T-helper 2 cell treated with Interferon-gamma antibody and Interleukin-4, amounts not matched to agents 5 μg/mL and 100 μg/mL, for 36 hours (primary cell): ENCODE measurements around the gene DISC1.
"Not testable (repeated sequence)": the region's sequence is repeated elsewhere in the genome, so short reads cannot be mapped to it uniquely, and the experiment has no call there.

Experiments
- DNase-seq: peaks from one replicate; pipeline ENCODE4 v3.0.0; 2021; ENCODE audit warnings: low spot score
- H3K27ac Mint-ChIP-seq: one replicate; pipeline ENCODE4 v1.8.0; 2021; ENCODE audit warnings: mild to moderate bottlenecking, mixed read lengths
- H3K27me3 Mint-ChIP-seq: one replicate; pipeline ENCODE4 v1.8.0; 2021; ENCODE audit warnings: low read depth, mixed read lengths
- H3K36me3 Mint-ChIP-seq: one replicate; pipeline ENCODE4 v1.8.0; 2021; ENCODE audit warnings: low read depth, mixed read lengths
- H3K4me1 Mint-ChIP-seq: one replicate; pipeline ENCODE4 v1.8.0; 2021; ENCODE audit warnings: low read depth, mixed read lengths
- H3K4me3 Mint-ChIP-seq: one replicate; pipeline ENCODE4 v1.8.0; 2022; ENCODE audit warnings: mild to moderate bottlenecking, moderate library complexity, mixed read lengths
- H3K9me3 Mint-ChIP-seq: one replicate; pipeline ENCODE4 v1.8.0; 2021; ENCODE audit warnings: mixed read lengths

Gene DISC1

GRCh38 chr1:231626535-231626950, at the start of gene DISC1:
Gene DISC1 (plus strand): TSS chr1:231626790. CDS start chr1:231626868, 78 bp downstream.
- peaks cover 38% of the 10 kb centered on the region for H3K27me3 Mint-ChIP-seq
- no peaks in the 10 kb centered on the region for H3K9me3 Mint-ChIP-seq
- peaks cover 17% of the 10 kb centered on the region for H3K4me1 Mint-ChIP-seq
- H3K4me3 Mint-ChIP-seq: peak within 1 kb of the TSS; percentile 86
- no peaks in the 10 kb centered on the region for H3K36me3 Mint-ChIP-seq
- DNase-seq: peak; percentile 63
- H3K27ac Mint-ChIP-seq: peak within 1 kb of the TSS; percentile 75

GRCh38 chr1:231576804-231577718, 49.5 kb upstream of the DISC1 start:
- no peaks in the 10 kb centered on the region for H3K36me3 Mint-ChIP-seq
- H3K9me3 Mint-ChIP-seq: no peaks in the 10 kb centered on the region
- H3K27me3 Mint-ChIP-seq: no peaks in the 10 kb centered on the region
- no peak overlapping the region for H3K4me3 Mint-ChIP-seq
- no peak overlapping the region for H3K27ac Mint-ChIP-seq
- H3K4me1 Mint-ChIP-seq: no peaks in the 10 kb centered on the region
- DNase-seq: no peak

GRCh38 chr1:231580874-231581273, 45.7 kb upstream of the DISC1 start:
- H3K4me1 Mint-ChIP-seq: no peaks in the 10 kb centered on the region
- no peaks in the 10 kb centered on the region for H3K36me3 Mint-ChIP-seq
- no peaks in the 10 kb centered on the region for H3K27me3 Mint-ChIP-seq

GRCh38 chr1:231581859-231582258, 44.7 kb upstream of the DISC1 start:
- H3K27ac Mint-ChIP-seq: no peak overlapping the region
- no peak for DNase-seq
- no peaks in the 10 kb centered on the region for H3K9me3 Mint-ChIP-seq
- no peak overlapping the region for H3K4me3 Mint-ChIP-seq
- no peaks in the 10 kb centered on the region for H3K27me3 Mint-ChIP-seq
- no peaks in the 10 kb centered on the region for H3K4me1 Mint-ChIP-seq
- no peaks in the 10 kb centered on the region for H3K36me3 Mint-ChIP-seq

More at GRCh38 chr1:231580874-231581273, 45.7 kb upstream of the DISC1 start:
- no peak overlapping the region for H3K27ac Mint-ChIP-seq
- H3K4me3 Mint-ChIP-seq: no peak overlapping the region
- no peaks in the 10 kb centered on the region for H3K9me3 Mint-ChIP-seq
- no peak for DNase-seq

- H3K9me3 Mint-ChIP-seq: no peaks in the 10 kb centered on the region
- H3K36me3 Mint-ChIP-seq: no peaks in the 10 kb centered on the region
- no peak overlapping the region for H3K27ac Mint-ChIP-seq
- H3K4me3 Mint-ChIP-seq: no peak overlapping the region
- no peaks in the 10 kb centered on the region for H3K27me3 Mint-ChIP-seq
- no peaks in the 10 kb centered on the region for H3K4me1 Mint-ChIP-seq
- no peak for DNase-seq
Measured at GRCh38 chr1:231583376-231583775, 43.2 kb upstream of the DISC1 start.

- no peaks in the 10 kb centered on the region for H3K36me3 Mint-ChIP-seq
- H3K27me3 Mint-ChIP-seq: no peaks in the 10 kb centered on the region
- no peaks in the 10 kb centered on the region for H3K4me1 Mint-ChIP-seq
- no peak for DNase-seq
- no peaks in the 10 kb centered on the region for H3K9me3 Mint-ChIP-seq
- H3K27ac Mint-ChIP-seq: no peak overlapping the region
- no peak overlapping the region for H3K4me3 Mint-ChIP-seq
Measured at GRCh38 chr1:231584117-231584516, 42.5 kb upstream of the DISC1 start.

- H3K27ac Mint-ChIP-seq: no peak overlapping the region
- H3K36me3 Mint-ChIP-seq: no peaks in the 10 kb centered on the region
- no peaks in the 10 kb centered on the region for H3K4me1 Mint-ChIP-seq
- H3K9me3 Mint-ChIP-seq: no peaks in the 10 kb centered on the region
- H3K4me3 Mint-ChIP-seq: no peak overlapping the region
- no peak for DNase-seq
- H3K27me3 Mint-ChIP-seq: no peaks in the 10 kb centered on the region
Measured at GRCh38 chr1:231584921-231585320, 41.7 kb upstream of the DISC1 start.

- H3K9me3 Mint-ChIP-seq: peaks cover 3% of the 10 kb centered on the region
- DNase-seq: no peak
- no peak overlapping the region for H3K4me3 Mint-ChIP-seq
- H3K4me1 Mint-ChIP-seq: peaks cover 8% of the 10 kb centered on the region
- no peak overlapping the region for H3K27ac Mint-ChIP-seq
- no peaks in the 10 kb centered on the region for H3K36me3 Mint-ChIP-seq
- H3K27me3 Mint-ChIP-seq: peaks cover 6% of the 10 kb centered on the region
Measured at GRCh38 chr1:231590453-231591198, 36.0 kb upstream of the DISC1 start.

- Mint-ChIP-seq H3K27me3 (peaks cover 6% of the 10 kb centered on the region), H3K4me1 (peaks cover 15% of the 10 kb centered on the region), H3K27ac (no peak overlapping the region), H3K36me3 (no peaks in the 10 kb centered on the region), H3K9me3 (peaks cover 3% of the 10 kb centered on the region), H3K4me3 (no peak overlapping the region)
- no peak for DNase-seq
Measured at GRCh38 chr1:231591466-231591865, 35.1 kb upstream of the DISC1 start.

GRCh38 chr1:231592809-231593208, 33.8 kb upstream of the DISC1 start:
- Mint-ChIP-seq H3K4me3 (no peak overlapping the region), H3K4me1 (peaks cover 15% of the 10 kb centered on the region), H3K36me3 (no peaks in the 10 kb centered on the region), H3K9me3 (peaks cover 3% of the 10 kb centered on the region), H3K27me3 (peaks cover 6% of the 10 kb centered on the region), H3K27ac (no peak overlapping the region)
- no peak for DNase-seq

GRCh38 chr1:231593264-231593663, 33.3 kb upstream of the DISC1 start:
- not testable (repeated sequence) for H3K4me3 Mint-ChIP-seq, H3K9me3 Mint-ChIP-seq, DNase-seq, H3K36me3 Mint-ChIP-seq, H3K27me3 Mint-ChIP-seq, H3K27ac Mint-ChIP-seq
- peaks cover 15% of the 10 kb centered on the region for H3K4me1 Mint-ChIP-seq

GRCh38 chr1:231594123-231594522, 32.5 kb upstream of the DISC1 start:
- H3K4me3 Mint-ChIP-seq: no peak overlapping the region
- H3K36me3 Mint-ChIP-seq: no peaks in the 10 kb centered on the region
- peaks cover 3% of the 10 kb centered on the region for H3K9me3 Mint-ChIP-seq
- no peak for DNase-seq
- H3K27ac Mint-ChIP-seq: no peak overlapping the region
- peaks cover 15% of the 10 kb centered on the region for H3K4me1 Mint-ChIP-seq
- H3K27me3 Mint-ChIP-seq: peaks cover 6% of the 10 kb centered on the region

GRCh38 chr1:231594749-231595148, 31.8 kb upstream of the DISC1 start:
- H3K4me3 Mint-ChIP-seq: no peak overlapping the region
- H3K4me1 Mint-ChIP-seq: peaks cover 15% of the 10 kb centered on the region
- H3K9me3 Mint-ChIP-seq: peaks cover 3% of the 10 kb centered on the region
- no peak for DNase-seq
- H3K36me3 Mint-ChIP-seq: no peaks in the 10 kb centered on the region
- H3K27me3 Mint-ChIP-seq: peaks cover 6% of the 10 kb centered on the region
- no peak overlapping the region for H3K27ac Mint-ChIP-seq

- H3K4me1 Mint-ChIP-seq: peaks cover 10% of the 10 kb centered on the region
- H3K9me3 Mint-ChIP-seq: peaks cover 3% of the 10 kb centered on the region
- H3K27me3 Mint-ChIP-seq: peaks cover 9% of the 10 kb centered on the region
- no peak for DNase-seq
- no peaks in the 10 kb centered on the region for H3K36me3 Mint-ChIP-seq
- H3K4me3 Mint-ChIP-seq: no peak overlapping the region
- no peak overlapping the region for H3K27ac Mint-ChIP-seq
Measured at GRCh38 chr1:231596337-231596791, 30.2 kb upstream of the DISC1 start.
